HG03565 (cell line): ENCODE results near the gene SAMD11.

Experiments used
- ATAC-seq: cut with Tn5 transposase; IDR thresholded peaks from one replicate; pipeline ENCODE4 v1.9.1; 2021; ENCODE audit warnings: mild to moderate bottlenecking, moderate library complexity; ENCODE audit not compliant: unreplicated experiment

SAMD11 gene

DNA sequence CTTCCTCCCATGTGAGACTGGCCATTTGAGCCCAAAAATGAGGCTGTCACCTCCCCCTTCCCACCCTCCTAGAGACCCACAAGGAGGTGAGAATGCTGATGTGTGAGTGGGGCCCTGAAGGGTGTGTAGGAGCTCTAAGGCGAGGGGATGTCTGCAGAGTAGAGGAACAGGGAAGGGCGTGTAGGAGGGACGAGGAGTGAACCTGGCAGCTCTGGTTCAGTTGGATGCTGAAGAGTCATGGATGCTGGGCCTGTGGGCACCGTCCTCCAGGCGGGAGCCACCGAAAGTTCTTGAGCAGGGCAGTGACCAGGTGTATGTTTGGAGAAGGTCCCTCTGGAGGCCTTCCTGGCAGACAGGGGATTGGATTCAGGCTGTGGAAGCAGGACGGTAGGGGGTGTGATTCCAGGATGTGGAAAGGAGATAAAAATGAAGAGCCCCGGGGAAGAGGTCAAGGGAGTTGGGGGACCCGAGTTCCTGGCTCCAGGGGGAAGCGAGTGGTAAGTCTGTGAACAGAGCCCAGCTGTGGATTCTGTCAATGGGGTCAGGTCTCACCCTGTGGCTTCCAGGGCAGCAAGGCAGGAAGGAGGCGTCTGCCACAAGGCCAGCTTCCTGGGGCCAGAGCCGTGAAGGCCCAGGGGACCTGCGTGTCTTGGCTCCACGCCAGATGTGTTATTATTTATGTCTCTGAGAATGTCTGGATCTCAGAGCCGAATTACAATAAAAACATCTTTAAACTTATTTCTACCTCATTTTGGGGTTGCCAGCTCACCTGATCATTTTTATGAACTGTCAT, 7.9 kb downstream of the SAMD11 start:
- no peak for ATAC-seq

DNA sequence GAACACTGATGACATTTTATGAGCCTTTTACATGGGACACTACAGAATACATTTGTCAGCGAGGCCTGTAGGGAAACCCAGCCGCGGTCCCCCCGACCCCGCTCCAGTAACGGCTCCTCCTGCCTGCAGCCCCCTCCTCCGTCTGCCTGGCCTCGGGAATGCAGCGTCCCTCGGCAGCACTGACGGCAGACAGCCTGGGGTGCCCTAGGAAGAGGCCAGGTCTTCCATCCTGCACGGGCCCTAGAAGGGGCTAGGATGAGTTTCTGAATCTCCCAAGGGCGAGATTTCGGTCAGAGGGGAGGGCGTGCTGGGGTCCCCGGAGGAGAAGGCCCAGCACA, 8.4 kb downstream of the SAMD11 start:
- no peak for ATAC-seq

DNA sequence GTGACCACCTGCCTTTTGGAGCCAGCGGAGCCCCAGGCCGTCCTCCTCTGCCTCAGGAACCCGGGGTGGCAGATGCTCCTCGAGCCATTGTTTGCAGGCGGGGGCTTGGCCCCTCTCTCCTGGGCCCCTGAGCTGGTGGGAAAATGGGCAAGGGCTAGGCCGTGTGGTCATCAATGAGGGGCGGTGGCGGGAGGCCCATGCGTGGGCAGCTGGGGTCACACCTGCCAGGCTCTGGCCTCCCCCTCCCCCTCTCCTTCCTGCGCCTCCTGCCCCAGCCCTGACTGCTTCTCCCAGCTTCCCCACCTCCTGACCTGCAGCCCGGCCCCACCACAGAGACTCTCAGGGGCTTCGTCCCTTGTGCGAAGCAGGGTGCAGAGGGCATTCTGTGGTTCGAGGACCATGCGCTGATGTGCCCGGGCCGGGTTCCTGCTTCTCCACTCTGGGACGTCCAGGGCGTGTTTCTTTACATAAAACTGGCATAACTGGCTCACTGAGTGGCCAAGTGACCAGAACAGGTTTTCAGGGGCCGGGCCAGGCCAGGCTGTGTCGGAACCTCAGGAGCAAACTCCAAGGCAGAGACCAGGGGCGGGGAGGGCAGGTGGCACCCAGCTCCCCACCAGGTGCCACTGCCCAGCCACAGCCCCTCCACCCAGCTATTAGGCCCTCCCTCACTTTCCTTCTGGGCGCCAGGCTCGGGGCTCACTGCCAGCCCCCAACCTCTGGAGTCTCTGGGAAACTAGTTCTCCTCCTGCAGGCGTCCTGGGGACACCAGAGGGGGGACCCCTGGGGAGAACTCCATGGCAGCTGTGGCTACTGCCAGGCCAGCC, 9.3 kb downstream of the SAMD11 start:
- ATAC-seq = no peak

DNA sequence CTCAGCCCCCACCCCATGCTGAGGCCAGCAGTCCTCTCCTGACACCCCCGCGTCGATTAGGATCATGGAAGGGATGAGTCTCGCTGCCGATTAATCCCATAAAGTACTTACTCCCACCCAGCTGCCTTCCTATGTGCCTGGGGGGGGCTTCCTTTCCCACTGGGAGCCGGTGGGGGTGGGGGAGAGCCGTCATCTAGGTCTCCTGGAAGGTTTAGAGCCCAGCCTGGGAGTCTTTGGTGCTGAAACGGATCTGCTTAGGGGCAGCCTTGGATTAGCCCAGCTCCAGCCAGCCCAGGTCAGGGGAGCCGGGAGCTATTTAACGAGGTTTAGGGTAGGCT, 9.8 kb downstream of the SAMD11 start:
- ATAC-seq = no peak

DNA sequence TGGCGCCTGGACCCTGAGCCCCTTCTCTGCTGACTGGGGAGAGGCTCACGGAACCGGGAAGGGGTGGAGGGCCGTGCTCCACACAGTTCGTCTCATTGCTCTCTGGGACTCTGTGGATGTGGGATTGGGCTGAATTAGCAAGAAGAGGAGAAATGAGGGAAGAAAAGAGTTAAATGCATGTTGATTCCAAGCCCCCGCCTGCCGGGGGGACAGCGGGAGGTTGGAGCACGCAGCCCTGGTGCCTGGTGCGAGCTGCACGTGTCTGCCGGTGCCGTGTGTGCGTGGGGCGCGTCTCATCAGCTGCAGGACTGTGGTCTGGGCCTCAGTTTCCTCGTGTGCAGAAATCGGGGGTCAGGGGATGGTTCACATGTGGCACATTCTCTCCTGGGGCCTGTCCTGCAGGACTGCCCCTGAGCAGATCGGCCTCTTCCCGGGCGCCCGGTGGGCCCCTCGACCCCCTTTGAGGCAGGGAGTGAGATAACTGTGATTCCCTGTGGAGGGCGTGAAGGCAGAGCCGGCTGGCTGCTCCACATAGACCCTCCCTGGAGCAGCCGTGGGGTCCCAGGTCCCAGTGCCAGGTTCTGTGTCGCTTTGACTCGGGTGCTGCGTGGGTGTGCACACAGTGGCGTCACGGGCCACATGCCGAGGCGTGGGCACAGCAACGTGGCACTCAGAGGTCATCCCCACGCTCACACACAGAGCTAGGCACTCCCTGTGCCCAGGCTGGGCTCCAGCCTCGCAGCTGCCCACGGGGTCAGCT, 11.4 kb downstream of the SAMD11 start:
- ATAC-seq = no peak

DNA sequence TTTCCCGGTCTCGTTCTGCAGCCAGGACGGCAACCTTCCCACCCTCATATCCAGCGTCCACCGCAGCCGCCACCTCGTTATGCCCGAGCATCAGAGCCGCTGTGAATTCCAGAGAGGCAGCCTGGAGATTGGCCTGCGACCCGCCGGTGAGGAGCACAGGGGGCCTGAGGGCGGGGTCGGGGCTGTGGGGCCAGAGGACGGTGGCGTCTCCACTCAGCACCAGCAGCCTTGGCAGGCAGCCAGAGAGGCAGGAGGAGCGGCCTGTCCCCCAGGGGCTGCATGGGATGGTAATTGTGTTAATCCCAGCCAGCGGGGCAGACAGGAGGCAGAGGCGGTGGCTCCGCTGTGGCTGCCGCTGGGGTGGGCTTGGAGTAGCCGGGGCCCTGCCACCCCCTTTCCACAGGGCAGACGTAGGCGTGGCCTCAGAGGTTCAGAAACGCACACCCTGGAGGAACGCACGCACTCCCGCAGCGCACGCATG, 12.1 kb downstream of the SAMD11 start:
- no peak for ATAC-seq

DNA sequence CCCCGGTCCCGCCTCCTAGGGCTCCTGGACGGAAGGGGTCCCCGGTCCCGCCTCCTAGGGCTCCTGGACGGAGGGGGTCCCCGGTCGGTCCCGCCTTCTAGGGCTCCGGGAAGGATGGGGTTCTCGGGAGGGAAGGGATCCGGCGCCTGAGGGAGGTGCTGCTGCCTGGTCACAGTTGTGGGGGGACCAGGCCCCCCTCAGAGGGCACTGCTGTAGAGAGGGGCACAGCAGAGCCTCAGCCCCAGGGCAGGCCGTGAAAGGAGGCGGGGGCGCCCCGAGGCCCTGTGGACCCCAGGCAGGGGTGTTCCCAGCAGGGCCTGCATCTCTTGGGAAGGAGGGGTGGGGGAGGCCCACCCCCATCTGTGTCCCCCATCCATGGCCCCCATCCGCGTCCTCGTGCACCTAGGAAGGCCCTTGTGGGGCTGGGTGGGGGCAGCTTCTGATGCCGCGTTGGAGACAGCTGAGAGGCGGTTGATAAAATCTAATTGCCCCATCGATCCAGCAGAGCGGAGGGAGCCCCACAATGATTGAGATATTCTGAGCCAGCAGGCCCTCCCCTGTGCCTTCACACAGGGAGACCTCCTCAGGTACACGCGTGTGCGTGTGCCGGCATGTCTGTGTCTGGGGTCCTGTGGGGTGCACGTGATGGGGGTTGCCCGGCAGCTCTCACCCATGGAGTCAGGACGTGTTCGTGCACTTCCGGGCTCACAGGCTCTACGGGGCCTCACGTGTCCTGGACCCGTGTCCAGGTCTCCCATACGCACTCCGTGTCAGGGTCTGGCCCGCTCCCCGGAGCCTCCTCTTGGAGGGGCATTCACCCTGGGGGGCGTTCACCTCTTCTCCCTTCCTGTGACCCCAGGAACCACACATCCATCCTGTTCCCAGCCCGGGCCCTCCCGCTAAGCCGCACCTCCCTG, 12.9 kb downstream of the SAMD11 start:
- ATAC-seq = no peak

DNA sequence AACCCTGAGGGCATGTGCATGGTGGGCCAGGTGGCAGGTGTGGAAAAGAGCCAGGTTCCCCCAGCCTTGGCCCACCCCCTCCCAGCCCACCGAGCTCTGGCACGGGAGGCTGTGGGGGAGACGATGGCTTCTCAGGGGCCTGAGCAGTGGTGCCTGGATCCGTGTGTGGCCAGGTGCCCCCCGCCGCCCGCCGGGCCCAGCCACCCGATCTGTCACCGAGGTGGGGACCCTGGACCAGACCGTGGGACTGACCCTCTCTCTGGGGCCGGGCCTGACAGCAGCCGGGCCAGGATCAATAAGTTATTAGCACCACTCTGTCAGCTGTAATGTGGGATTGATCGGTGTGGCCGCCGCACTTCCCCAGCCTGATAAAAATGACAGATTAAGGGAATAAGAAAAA, 13.8 kb downstream of the SAMD11 start:
- no peak for ATAC-seq

DNA sequence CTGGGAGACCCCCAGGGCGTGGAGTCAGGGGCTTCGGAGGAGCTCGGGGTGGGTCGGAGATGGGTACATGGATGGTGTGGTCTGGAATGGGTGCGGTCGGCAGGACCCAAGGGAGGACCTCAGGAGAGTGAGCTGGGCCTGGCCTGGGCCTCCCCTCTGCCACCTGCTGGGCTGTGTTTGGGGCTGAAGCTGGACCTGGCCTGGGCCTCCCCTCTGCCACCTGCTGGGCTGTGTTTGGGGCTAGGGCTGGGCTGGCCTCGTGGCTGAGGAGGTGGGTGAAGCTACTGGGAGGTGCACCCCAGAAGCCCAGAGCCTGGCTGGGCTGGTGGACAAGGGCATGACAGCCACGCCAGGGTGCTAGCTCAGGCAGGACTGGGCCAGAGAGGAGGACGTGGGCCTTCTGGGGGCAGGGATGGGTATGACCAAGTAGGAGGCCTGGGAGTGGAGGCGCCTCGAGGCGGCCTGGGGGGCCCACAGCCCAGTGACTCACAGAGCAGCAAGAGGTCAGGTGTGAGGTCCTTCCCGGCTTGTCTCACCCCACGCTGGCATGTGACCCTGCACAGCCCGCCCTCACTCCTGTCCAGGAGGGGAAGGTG, 14.5 kb downstream of the SAMD11 start:
- ATAC-seq = no peak

DNA sequence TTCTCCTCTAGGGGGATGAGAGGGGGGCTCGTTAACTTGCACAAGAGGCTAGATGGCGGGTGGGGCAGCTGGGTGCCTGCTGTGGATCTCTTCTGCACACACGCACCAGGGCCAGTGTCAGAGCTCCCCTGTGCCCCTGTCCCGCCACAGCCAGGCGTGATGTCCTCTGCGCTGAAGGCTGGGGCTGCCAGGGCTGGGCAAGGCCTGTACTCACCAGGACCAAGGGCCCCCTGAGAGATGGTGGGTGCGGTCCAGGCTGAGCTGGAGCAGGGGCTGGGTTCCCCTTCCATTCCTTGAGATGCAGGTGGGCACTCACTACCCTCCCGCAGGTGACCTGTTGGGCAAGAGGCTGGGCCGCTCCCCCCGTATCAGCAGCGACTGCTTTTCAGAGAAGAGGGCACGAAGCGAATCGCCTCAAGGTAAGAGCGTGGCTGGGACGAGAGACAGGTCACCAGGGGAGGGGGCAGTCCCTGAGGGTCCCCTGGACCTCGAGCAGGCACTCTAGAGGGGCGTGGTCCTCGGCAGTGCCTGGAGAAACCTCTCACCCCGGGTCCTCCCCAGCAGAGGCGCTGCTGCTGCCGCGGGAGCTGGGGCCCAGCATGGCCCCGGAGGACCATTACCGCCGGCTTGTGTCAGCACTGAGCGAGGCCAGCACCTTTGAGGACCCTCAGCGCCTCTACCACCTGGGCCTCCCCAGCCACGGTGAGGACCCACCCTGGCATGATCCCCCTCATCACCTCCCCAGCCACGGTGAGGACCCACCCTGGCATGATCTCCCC, 15.2 kb downstream of the SAMD11 start:
- ATAC-seq = no peak

DNA sequence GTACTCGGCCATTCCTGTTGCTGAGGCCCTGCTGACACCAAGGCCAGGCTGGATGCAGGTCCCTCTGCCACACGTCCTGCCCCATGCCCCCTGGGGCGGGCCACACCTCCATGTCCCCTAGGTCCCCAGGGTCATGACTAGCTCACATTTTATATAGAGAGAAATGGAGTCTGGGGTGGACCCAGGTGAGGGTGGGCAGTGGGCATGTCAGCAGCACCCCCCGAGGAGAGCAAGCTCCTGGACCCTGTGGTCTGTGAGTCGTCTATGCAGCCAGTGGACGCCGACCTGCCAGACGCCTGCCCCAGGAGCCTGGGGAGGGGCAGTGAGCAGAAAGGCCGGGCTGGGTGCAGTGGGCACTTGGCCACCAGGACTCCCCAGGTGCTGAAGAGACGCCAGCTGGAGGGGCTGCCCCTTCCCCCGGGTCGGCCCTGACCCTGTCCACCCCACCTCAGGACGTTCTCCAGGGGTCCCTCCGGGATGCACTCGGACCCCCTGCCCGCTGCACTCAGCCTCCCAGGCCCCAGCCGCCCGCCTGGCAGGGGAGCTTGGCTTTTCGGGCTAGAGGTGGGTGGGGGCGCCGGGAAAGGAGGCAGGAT, 15.9 kb downstream of the SAMD11 start:
- ATAC-seq = no peak

DNA sequence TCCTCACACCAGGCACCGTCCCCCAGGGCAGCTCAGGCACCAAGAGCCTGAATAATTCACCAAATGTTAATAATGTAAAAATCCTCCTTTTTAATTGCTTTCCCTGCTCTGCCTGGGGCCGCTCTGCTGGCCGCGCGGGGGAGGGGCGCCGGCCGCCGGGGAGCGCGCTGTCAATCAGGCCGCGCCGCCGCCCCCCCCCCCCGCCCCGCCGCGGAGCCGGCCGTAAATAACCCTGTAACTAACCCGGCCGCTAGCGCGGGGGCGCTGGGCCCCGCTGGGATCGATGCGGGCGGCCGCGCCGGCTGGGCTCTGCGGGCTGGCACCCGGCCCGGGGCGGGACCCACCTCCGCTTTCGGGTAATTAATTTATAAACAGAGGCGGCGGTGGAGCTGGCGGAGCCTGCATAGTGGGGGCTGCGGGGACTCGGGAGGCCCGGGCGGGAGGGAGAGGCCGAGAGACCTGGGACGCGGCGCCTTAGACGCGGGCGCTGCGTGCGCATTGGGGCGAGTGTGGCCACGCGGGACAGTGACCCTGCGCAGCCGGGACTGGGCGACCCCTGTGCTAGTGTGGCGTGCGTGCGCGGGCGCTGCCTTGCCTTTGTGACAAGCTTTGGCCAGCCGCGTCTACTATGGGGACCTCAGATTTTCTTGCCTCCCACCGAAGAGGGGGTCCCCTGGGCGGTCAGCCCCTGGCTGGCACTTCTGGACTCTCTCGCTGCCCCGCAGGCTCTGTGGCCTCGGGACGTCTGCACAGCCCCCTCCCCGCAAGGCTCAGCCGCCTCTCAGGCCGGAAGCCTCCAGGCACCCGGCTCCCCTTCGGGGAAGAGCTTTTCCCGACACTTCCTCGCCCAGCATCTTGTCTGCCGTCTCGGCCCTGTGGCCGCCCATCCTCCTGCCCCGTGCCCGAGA, 16.6 kb downstream of the SAMD11 start:
- no peak for ATAC-seq

DNA sequence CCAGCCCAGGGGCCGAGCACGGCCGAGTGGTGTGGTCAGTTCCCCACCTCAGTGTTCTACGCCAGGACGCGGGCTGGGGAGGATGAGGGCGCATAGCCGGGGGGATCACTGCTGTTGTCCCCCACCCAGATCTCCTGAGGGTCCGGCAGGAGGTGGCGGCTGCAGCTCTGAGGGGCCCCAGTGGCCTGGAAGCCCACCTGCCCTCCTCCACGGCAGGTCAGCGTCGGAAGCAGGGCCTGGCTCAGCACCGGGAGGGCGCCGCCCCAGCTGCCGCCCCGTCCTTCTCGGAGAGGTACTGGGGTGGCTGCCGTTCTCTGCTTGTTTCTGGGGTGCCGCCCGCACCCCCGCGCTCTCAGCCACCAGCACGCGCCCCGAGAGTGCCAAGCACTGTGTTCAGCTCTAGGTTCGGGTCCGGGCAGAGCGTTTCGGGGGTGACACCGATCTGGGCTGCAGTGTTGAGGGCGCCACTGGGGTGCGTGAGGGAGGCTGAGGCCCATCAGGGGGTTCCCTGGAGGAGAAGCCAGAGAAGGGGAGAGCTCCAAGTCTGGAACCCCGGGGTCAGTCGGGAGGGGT, 17.4 kb downstream of the SAMD11 start:
- no peak for ATAC-seq

DNA sequence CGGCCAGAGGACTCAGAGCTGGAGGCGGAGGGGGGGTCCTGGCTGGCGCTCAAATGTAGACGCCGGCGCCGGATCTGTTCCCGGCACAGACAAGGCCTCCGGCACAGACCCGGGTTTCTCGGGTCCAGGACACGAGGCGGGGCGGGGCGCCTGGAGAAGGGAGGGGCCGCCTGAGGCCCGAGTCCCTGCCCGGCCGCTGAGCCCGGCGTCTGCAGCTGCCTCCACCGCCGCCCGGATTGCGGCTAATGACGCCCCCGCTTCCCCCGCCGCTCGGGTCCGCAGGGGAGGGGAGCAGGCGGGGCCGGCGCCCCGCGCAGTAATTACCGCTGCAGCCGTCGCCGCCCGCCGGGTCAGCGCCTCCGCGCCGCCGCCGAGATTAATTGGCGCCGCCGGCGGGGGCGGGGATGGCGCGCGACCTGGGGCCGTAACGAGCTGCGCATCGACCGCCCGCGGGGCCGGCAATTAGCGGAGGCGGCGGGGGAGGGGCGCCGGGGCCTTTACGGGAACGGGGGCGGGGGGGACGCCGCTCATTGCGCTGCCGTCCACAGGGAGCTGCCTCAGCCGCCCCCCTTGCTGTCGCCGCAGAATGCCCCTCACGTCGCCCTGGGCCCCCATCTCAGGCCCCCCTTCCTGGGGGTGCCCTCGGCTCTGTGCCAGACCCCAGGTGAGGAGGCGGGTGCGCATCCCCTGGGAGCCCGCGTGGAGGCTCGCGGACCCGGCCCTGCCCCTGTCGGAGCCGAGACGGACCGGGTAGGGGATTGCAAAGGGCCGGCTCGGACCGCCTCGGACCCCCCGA, 18.1 kb downstream of the SAMD11 start:
- no peak for ATAC-seq

DNA sequence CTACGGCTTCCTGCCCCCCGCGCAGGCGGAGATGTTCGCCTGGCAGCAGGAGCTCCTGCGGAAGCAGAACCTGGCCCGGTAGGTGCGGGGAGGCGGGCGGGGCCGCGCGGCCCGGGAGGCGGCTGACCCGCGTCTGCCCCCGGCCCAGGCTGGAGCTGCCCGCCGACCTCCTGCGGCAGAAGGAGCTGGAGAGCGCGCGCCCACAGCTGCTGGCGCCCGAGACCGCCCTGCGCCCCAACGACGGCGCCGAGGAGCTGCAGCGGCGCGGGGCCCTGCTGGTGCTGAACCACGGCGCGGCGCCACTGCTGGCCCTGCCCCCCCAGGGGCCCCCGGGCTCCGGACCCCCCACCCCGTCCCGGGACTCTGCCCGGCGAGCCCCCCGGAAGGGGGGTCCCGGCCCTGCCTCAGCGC, 18.7 kb downstream of the SAMD11 start:
- no peak for ATAC-seq

DNA sequence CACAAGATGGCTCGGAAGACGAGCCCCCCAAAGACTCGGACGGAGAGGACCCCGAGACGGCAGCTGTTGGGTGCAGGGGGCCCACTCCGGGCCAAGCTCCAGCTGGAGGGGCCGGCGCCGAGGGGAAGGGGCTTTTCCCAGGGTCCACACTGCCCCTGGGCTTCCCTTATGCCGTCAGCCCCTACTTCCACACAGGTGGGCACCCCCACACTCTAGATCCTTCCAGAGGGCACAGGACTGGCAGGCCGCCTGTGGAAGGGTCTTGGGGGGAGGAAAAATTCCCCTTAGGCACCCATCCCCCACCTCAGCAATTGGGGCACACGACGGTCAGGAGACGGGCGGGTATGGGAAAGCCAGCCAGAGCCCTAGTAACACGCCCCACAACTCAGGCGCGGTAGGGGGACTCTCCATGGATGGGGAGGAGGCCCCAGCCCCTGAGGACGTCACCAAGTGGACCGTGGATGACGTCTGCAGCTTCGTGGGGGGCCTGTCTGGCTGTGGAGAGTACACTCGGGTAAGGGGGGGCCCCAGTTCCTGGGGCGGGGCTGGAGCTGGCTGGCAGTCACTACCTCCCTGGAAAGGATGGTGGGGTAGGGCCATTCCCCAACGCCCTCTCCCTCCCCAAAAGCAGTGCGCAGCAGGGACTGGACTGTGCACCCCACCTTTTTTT, 19.3 kb downstream of the SAMD11 start:
- no peak for ATAC-seq
